Pancreas (tissue), 10 donors: ENCODE measurements around the gene SLC2A8. TPM values are rescaled to one million over a fixed set of nuclear protein-coding genes. Genes with fewer than 3 reads are reported as not detected.

Experiments used
- ATAC-seq, 4 donors: fragments of 200-7000 bp; cut with Tn5 transposase; one replicate each; pipeline versions ENCODE4 v1.8.0 to v1.9.1; 2020; ENCODE audit warnings: mild to moderate bottlenecking in 4 of 4, moderate library complexity in 4 of 4
- DNase-seq, 6 donors: peaks; one replicate each; pipeline ENCODE4 v3.0.0-alpha.2; 2020
- FAIRE-seq: peaks from 2 replicates; lab custom pipeline; 2012; peaks lifted over from hg19 to GRCh38; lab: Jason Lieb, UNC
- H3K27ac ChIP-seq, 4 donors: fragments of 200-600 bp; sonication (generic); 1 replicate in 3 of 4; 2 replicates in 1 of 4; pipeline versions ENCODE4 v1.5.0 to v1.8.0; 2020
- H3K27me3 ChIP-seq, 4 donors: fragments of 200-600 bp; one replicate each; pipeline ENCODE4 v1.8.0; 2021
- H3K36me3 ChIP-seq, 3 donors: fragments of 200-600 bp; sonication (generic) in 1 of 3; one replicate each; pipeline versions ENCODE4 v1.5.0 to v1.8.0; 2020 to 2021
- H3K4me1 ChIP-seq, 3 donors: fragments of 200-600 bp; one replicate each; pipeline ENCODE4 v1.8.0; 2021
- H3K4me3 ChIP-seq, 4 donors: fragments of 200-600 bp; sonication (generic) in 2 of 4; one replicate each; pipeline versions ENCODE4 v1.5.0 to v1.8.0; 2020 to 2021
- H3K9me3 ChIP-seq, 4 donors: fragments of 200-600 bp; one replicate each; pipeline ENCODE4 v1.8.0; 2021
- CTCF ChIP-seq, 4 donors: fragments of 200-600 bp; sonication (generic) in 3 of 4; IDR thresholded peaks; one replicate each; pipeline versions ENCODE4 v1.5.0 to v1.8.0; 2021; ENCODE audit warnings: antibody characterized with exemption in 4 of 4
- WGBS, 2 donors: extraction: QIAGEN DNeasy Blood & Tissue Kit; methylation state at CpG; one replicate each; pipeline ENCODE4 v1.1.7; 2013; 5-methylcytosine and 5-hydroxymethylcytosine counted together
- intact Hi-C, 3 donors: fragments of 100-400 bp; cut with DNase I; formaldehyde crosslinking; loops; one replicate each; pipeline versions ENCODE4 v1.11.1 to v1.14.2; 2022
- polyA plus RNA-seq, 2 donors: library from polyadenylated mRNA; stranded (reverse); fragments of 200-250 nt; gene quantifications; one replicate each; pipeline ENCODE4 v1.2.3, GENCODE V29; 2013
- total RNA-seq, 6 donors: library from RNA; stranded (reverse); fragmentation: NEBNext Ultra II Directional in 4 of 6; extraction: Animal tissue kit (Norgen Biotek cat#: 25700) in 4 of 6; gene quantifications; one replicate each; pipeline versions ENCODE4 v1.2.1 to v1.2.4, GENCODE V29; 2021 to 2023
- donor health status: healthy with polysubstance abuse.
- donor health status: DM: no; HTN: no; CAD: no; lungs with moderate emphysema.
- donor health status: DM: no; HTN: no; CAD: no.
- donor health status: control.
- donor health status: control.
- donor health status: Bipolar disorder and iron deficiency.
- donor health status: DM: yes; HTN: yes; CAD: no.
- donor health status: DM: no; HTN: no; CAD: no.
- donor health status: DM: no; HTN: no; CAD: no.
- donor health status: DM: yes; HTN: yes; CAD: no.

SLC2A8 gene
- total and polyA plus RNA-seq, 8 donors = 5.5 to 18.9 (median 7.7) TPM

DNA sequence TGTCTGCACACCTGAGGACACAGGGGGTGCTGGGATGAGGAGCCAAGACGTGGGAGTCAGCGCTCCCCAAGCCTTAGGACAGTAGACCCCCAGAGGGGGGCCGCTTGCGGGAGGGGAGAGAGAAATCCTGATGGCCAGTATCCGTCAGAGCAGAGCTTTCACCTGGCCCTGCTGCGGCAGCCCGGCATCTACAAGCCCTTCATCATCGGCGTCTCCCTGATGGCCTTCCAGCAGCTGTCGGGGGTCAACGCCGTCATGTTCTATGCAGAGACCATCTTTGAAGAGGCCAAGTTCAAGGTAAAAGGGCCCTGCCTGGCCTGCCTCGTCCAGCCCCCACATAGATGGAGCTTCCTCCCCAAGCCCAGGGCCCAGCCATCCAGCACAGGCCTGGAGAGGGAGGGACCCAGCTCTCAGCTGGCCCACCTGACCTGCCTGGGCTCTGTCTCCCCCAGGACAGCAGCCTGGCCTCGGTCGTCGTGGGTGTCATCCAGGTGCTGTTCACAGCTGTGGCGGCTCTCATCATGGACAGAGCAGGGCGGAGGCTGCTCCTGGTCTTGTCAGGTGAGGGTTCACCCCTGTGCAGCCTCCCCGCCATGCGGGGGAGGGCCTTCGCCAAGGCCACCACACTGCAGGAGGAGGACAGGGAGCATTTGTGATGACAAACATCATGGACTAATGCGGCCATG lies 6.7 kb downstream of the SLC2A8 start:
- TF ChIP-seq CTCF (IDR thresholded peaks at IDR 0.05) = no peak
- no peaks in the 10 kb centered on the region for H3K4me1 ChIP-seq
- H3K27ac ChIP-seq = no peak overlapping the region
- no peaks in the 10 kb centered on the region for H3K27me3 ChIP-seq
- FAIRE-seq = no peak
- intact Hi-C loops = no loop called here
- DNase-seq = peak in 1 of 6 donors; percentile 50
- H3K4me3 ChIP-seq = no peak overlapping the region
- 90 to 92% methylated on average over 21 of the region's 22 CpGs for WGBS, 2 donors
- no peaks in the 10 kb centered on the region for H3K9me3 ChIP-seq
- no peak for ATAC-seq
- peaks cover 0 to 8% (median 0%) of the 10 kb centered on the region in 3 donors for H3K36me3 ChIP-seq

- H3K36me3 ChIP-seq = peaks cover 0 to 8% (median 0%) of the 10 kb centered on the region in 3 donors
- WGBS, 2 donors = 93 to 94% methylated on average over 23 of the region's 23 CpGs
- intact Hi-C loops = no loop called here
- H3K9me3 ChIP-seq = no peaks in the 10 kb centered on the region
- FAIRE-seq (no peak), DNase-seq (peak in 1 of 6 donors; percentile 73), ATAC-seq (no peak)
- H3K27me3 ChIP-seq = no peaks in the 10 kb centered on the region
- no peak overlapping the region for H3K4me3 ChIP-seq
- no peak overlapping the region for H3K27ac ChIP-seq
- no peak for TF ChIP-seq CTCF (IDR thresholded peaks at IDR 0.05)
- H3K4me1 ChIP-seq = no peaks in the 10 kb centered on the region
Observed at GRCh38 chr9:127404631-127405030, 7.7 kb downstream of the SLC2A8 start.

- WGBS, 2 donors = 93 to 96% methylated on average over 20 of the region's 20 CpGs
- Histone ChIP-seq H3K27ac (no peak overlapping the region), H3K27me3 (no peaks in the 10 kb centered on the region), H3K9me3 (no peaks in the 10 kb centered on the region), H3K4me1 (no peaks in the 10 kb centered on the region), H3K36me3 (peaks cover 0 to 8% (median 0%) of the 10 kb centered on the region in 3 donors), H3K4me3 (no peak overlapping the region)
- TF ChIP-seq CTCF (IDR thresholded peaks at IDR 0.05) = no peak
- DNase-seq (peak in 1 of 6 donors; percentile 50), FAIRE-seq (no peak), ATAC-seq (no peak)
- intact Hi-C loops = no loop called here
Observed at GRCh38 chr9:127405344-127406125, 8.6 kb downstream of the SLC2A8 start.

DNA sequence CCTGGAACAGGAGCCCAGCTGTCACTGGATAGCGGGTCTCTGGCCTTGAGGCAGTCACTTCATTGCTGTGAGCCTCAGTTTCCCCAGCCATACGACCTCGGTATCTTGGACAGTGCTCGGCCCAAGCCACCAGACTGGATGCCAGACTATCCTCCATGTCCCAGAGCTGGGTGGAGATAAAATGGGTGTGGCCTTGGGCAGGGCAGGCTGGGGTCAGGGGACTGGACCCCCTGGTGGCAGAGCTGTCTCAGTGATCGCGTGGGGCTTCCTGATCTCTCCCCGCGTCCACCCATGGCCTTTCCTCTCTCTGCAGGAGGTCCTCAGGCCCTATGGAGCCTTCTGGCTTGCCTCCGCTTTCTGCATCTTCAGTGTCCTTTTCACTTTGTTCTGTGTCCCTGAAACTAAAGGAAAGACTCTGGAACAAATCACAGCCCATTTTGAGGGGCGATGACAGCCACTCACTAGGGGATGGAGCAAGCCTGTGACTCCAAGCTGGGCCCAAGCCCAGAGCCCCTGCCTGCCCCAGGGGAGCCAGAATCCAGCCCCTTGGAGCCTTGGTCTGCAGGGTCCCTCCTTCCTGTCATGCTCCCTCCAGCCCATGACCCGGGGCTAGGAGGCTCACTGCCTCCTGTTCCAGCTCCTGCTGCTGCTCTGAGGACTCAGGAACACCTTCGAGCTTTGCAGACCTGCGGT lies 10.0 kb downstream of the SLC2A8 start:
- H3K4me3 ChIP-seq = no peak overlapping the region
- no peaks in the 10 kb centered on the region for H3K9me3 ChIP-seq
- no peak overlapping the region for H3K27ac ChIP-seq
- ATAC-seq (no peak), FAIRE-seq (no peak), DNase-seq (no peak)
- 86 to 87% methylated on average over 13 of the region's 13 CpGs for WGBS, 2 donors
- H3K4me1 ChIP-seq = no peaks in the 10 kb centered on the region
- H3K27me3 ChIP-seq = no peaks in the 10 kb centered on the region
- intact Hi-C loops = no loop called here
- peaks cover 0 to 8% (median 0%) of the 10 kb centered on the region in 3 donors for H3K36me3 ChIP-seq
- TF ChIP-seq CTCF (IDR thresholded peaks at IDR 0.05) = no peak
